Fibroblast of lung (primary cell): ENCODE measurements around the gene CMIP. TPM values are rescaled to one million over a fixed set of nuclear protein-coding genes. Genes with fewer than 3 reads are reported as not detected.

Experiments
- DNase-seq, 2 donors: peaks; one replicate each; pipeline versions ENCODE4 v3.0.0 to v3.0.0-alpha.2; 2010; ENCODE audit warnings: low read depth in 2 of 2
- H2AFZ ChIP-seq: 2 replicates; pipeline ENCODE4 v1.5.1; 2012; ENCODE audit warnings: low read length, control low read depth, inconsistent platforms
- H3K27ac ChIP-seq: 2 replicates; pipeline ENCODE4 v1.5.1; 2011; ENCODE audit warnings: low read length, control low read depth; ENCODE audit not compliant: insufficient read depth
- H3K27me3 ChIP-seq: 2 replicates; pipeline ENCODE4 v1.5.1; 2011; ENCODE audit warnings: mild to moderate bottlenecking, low read length; ENCODE audit not compliant: control insufficient read depth, insufficient read depth
- H3K36me3 ChIP-seq: 2 replicates; pipeline ENCODE4 v1.5.1; 2011; ENCODE audit warnings: low read length; ENCODE audit not compliant: control insufficient read depth, insufficient read depth
- H3K4me1 ChIP-seq: 2 replicates; pipeline ENCODE4 v1.5.1; 2011; ENCODE audit warnings: low read length; ENCODE audit not compliant: control insufficient read depth, insufficient read depth; ENCODE audit errors: extremely low read depth
- H3K4me2 ChIP-seq: 2 replicates; pipeline ENCODE4 v1.5.1; 2011; ENCODE audit warnings: low read length, control low read depth; ENCODE audit not compliant: insufficient read depth; ENCODE audit errors: extremely low read depth
- H3K4me3 ChIP-seq, 4 experiments: fragments of 200-600 bp in 1 of 4; sonication (generic) in 1 of 4; replicated peaks in 1 of 4; 2 replicates each; pipeline ENCODE4 v1.5.1; 2011 to 2016; ENCODE audit warnings: low read length in 4 of 4, low read depth in 3 of 4, mild to moderate bottlenecking in 3 of 4, control low read depth in 2 of 4, inconsistent platforms in 1 of 4, mixed read lengths in 1 of 4; ENCODE audit not compliant: insufficient read depth in 1 of 4; ENCODE audit errors: control extremely low read depth in 1 of 4
- H3K79me2 ChIP-seq: 2 replicates; pipeline ENCODE4 v1.5.1; 2012; ENCODE audit warnings: mild to moderate bottlenecking, low read length, inconsistent platforms; ENCODE audit not compliant: control insufficient read depth, insufficient read depth
- H3K9ac ChIP-seq: 2 replicates; pipeline ENCODE4 v1.5.1; 2011; ENCODE audit warnings: mild to moderate bottlenecking, low read length, control low read depth; ENCODE audit not compliant: insufficient read depth
- H3K9me3 ChIP-seq: 2 replicates; pipeline ENCODE4 v1.5.1; 2012; ENCODE audit warnings: low read depth, low read length; ENCODE audit not compliant: control insufficient read depth, insufficient read depth
- H4K20me1 ChIP-seq: 2 replicates; pipeline ENCODE4 v1.5.1; 2011; ENCODE audit warnings: low read length; ENCODE audit not compliant: control insufficient read depth, insufficient read depth; ENCODE audit errors: extremely low read depth
- CTCF ChIP-seq, 2 donors: IDR thresholded peaks in 1 of 2; conservative IDR thresholded peaks in 1 of 2; 1 replicate in 1 of 2; 2 replicates in 1 of 2; pipeline ENCODE4 v1.5.1; 2011 to 2012; ENCODE audit warnings: low read length in 2 of 2, control low read depth in 1 of 2, inconsistent platforms in 1 of 2, low read depth in 1 of 2, mild to moderate bottlenecking in 1 of 2
- EZH2 ChIP-seq: IDR thresholded peaks from 2 replicates; pipeline ENCODE4 v1.5.1; 2012; ENCODE audit warnings: low read length, control low read depth, mild to moderate bottlenecking; ENCODE audit errors: missing control alignments
- polyA plus RNA-seq, 2 donors: library from polyadenylated mRNA; depleted of rRNA in 1 of 2; stranded (reverse) in 1 of 2; unstranded in 1 of 2; fragments of >200 nt; gene quantifications; 2 replicates each; pipeline ENCODE4 v1.2.1, GENCODE V29; 2011 to 2012; ENCODE audit warnings: missing spikeins in 1 of 2
- total RNA-seq: library from RNA; depleted of rRNA; stranded (reverse); fragments of >200 nt; gene quantifications from 2 replicates; pipeline ENCODE4 v1.2.1, GENCODE V29; 2014

The CMIP gene
- total and polyA plus RNA-seq, 2 donors (not counting 1 experiment from before 2014, with no cell fraction given), result 1.9 to 5.1 TPM

- DNase-seq, result peak in 1 of 2 donors; percentile 30
Measured at GRCh38 chr16:81442916-81443687, 1.5 kb upstream of the CMIP start.

GRCh38 chr16:81443688-81444447, 740 bp upstream of the CMIP start:
- peak; percentile 46 for TF ChIP-seq EZH2
- no peak for TF ChIP-seq CTCF (conservative IDR thresholded peaks at IDR 0.05 in 1 of 2, IDR thresholded peaks at IDR 0.05 in 1 of 2; ENCODE audit: low read depth in 1 of 2, low read length in 2 of 2)
- Histone ChIP-seq H3K79me2 (peaks cover 17% of the 10 kb centered on the region), H3K9me3 (no peaks in the 10 kb centered on the region)

More at GRCh38 chr16:81442916-81443687, 1.5 kb upstream of the CMIP start:
- no peak overlapping the region for H2AFZ ChIP-seq
- no peak overlapping the region for H3K4me2 ChIP-seq
- no peak overlapping the region for H3K27ac ChIP-seq
- no peaks in the 10 kb centered on the region for H3K9me3 ChIP-seq
- H4K20me1 ChIP-seq, result no peaks in the 10 kb centered on the region
- no peak overlapping the region for H3K9ac ChIP-seq
- H3K27me3 ChIP-seq, result peaks cover 36% of the 10 kb centered on the region
- peaks cover 13% of the 10 kb centered on the region for H3K79me2 ChIP-seq
- no peaks in the 10 kb centered on the region for H3K36me3 ChIP-seq
- no peak overlapping the region for H3K4me3 ChIP-seq
- peaks cover 2% of the 10 kb centered on the region for H3K4me1 ChIP-seq
- no peak for TF ChIP-seq EZH2
- TF ChIP-seq CTCF (conservative IDR thresholded peaks at IDR 0.05 in 1 of 2, IDR thresholded peaks at IDR 0.05 in 1 of 2; ENCODE audit: low read depth in 1 of 2, low read length in 2 of 2), result no peak

More at GRCh38 chr16:81443688-81444447, 740 bp upstream of the CMIP start:
- Histone ChIP-seq H3K4me2 (peak overlapping the region; percentile 63), H3K27ac (no peak overlapping the region), H3K4me3 (peak overlapping the region; percentile 27 to 56 (median 34)), H2AFZ (peak overlapping the region; percentile 29), H3K27me3 (peaks cover 33% of the 10 kb centered on the region), H3K4me1 (peaks cover 2% of the 10 kb centered on the region), H3K9ac (peak overlapping the region; percentile 71), H3K36me3 (no peaks in the 10 kb centered on the region), H4K20me1 (peaks cover 1% of the 10 kb centered on the region)
- DNase-seq, result no peak
